EH (cell line): ENCODE results near the gene ADGRG3.
"Not testable (repeated sequence)": the region's sequence is repeated elsewhere in the genome, so short reads cannot be mapped to it uniquely, and the experiment has no call there.

Source experiments
- DNase-seq: peaks from one replicate; pipeline ENCODE4 v3.0.0-alpha.2; 2015; ENCODE audit warnings: low read depth

The ADGRG3 gene

GRCh38 chr16:57697896-57698537 is 29.9 kb downstream of the ADGRG3 start:
- DNase-seq, result no peak

- DNase-seq, result no peak
Observed at GRCh38 chr16:57698812-57699405, 30.8 kb downstream of the ADGRG3 start.

- no peak for DNase-seq
Observed at GRCh38 chr16:57699481-57699880, 31.4 kb downstream of the ADGRG3 start.

- DNase-seq, result no peak
Observed at GRCh38 chr16:57699899-57700298, 31.8 kb downstream of the ADGRG3 start.

- no peak for DNase-seq
Observed at GRCh38 chr16:57700781-57701551, 32.9 kb downstream of the ADGRG3 start.

GRCh38 chr16:57701759-57702371 is 33.8 kb downstream of the ADGRG3 start:
- no peak for DNase-seq

GRCh38 chr16:57703416-57704010 is 35.4 kb downstream of the ADGRG3 start:
- DNase-seq, result no peak

- no peak for DNase-seq
Observed at GRCh38 chr16:57704011-57704904, 36.2 kb downstream of the ADGRG3 start.

- DNase-seq, result no peak
Observed at GRCh38 chr16:57704905-57705852, 37.1 kb downstream of the ADGRG3 start.

GRCh38 chr16:57706717-57707116 is 38.6 kb downstream of the ADGRG3 start:
- no peak for DNase-seq

GRCh38 chr16:57707331-57707730 is 39.2 kb downstream of the ADGRG3 start:
- no peak for DNase-seq

- no peak for DNase-seq
Observed at GRCh38 chr16:57708168-57708567, 40.1 kb downstream of the ADGRG3 start.

- DNase-seq, result no peak
Observed at GRCh38 chr16:57709663-57710062, 41.6 kb downstream of the ADGRG3 start.

- no peak for DNase-seq
Observed at GRCh38 chr16:57711346-57711745, 43.2 kb downstream of the ADGRG3 start.

- DNase-seq, result no peak
Observed at GRCh38 chr16:57711993-57712392, 43.9 kb downstream of the ADGRG3 start.

- DNase-seq, result not testable (repeated sequence)
Observed at GRCh38 chr16:57712569-57712968, 44.5 kb downstream of the ADGRG3 start.

- no peak for DNase-seq
Observed at GRCh38 chr16:57713596-57713995, 45.5 kb downstream of the ADGRG3 start.

GRCh38 chr16:57714047-57714446 is 45.9 kb downstream of the ADGRG3 start:
- DNase-seq, result no peak

GRCh38 chr16:57720142-57720575 is 52.1 kb downstream of the ADGRG3 start:
- DNase-seq, result peak; percentile 63
